ENCODE measurements around the gene CASP2. TPM values are rescaled to one million over a fixed set of nuclear protein-coding genes. Genes with fewer than 3 reads are reported as not detected.

The CASP2 gene
- total RNA-seq, 6 experiments from 2014 or later, result 22.4 to 29.6 (median 25.0) TPM

- H3K9me3 Mint-ChIP-seq, result no peaks in the 10 kb centered on the region
- H3K36me3 Mint-ChIP-seq (ENCODE audit: low read depth), result no peaks in the 10 kb centered on the region
- TF ChIP-seq CTCF (IDR thresholded peaks at IDR 0.05), result no peak
- no peak for DNase-seq
- no peak overlapping the region for H3K4me3 Mint-ChIP-seq
- H3K4me1 Mint-ChIP-seq (ENCODE audit: low read depth), result peaks cover 16% of the 10 kb centered on the region
- H3K27me3 Mint-ChIP-seq (ENCODE audit: insufficient read depth), result peaks cover 22% of the 10 kb centered on the region
- no peak overlapping the region for H3K27ac Mint-ChIP-seq
Measured at GRCh38 chr7:143250199-143250598, 38.0 kb upstream of the CASP2 start.

GRCh38 chr7:143250822-143251221, 37.3 kb upstream of the CASP2 start:
- no peak for DNase-seq
- H3K36me3 Mint-ChIP-seq (ENCODE audit: low read depth), result no peaks in the 10 kb centered on the region
- H3K4me3 Mint-ChIP-seq, result no peak overlapping the region
- H3K9me3 Mint-ChIP-seq, result no peaks in the 10 kb centered on the region
- H3K27ac Mint-ChIP-seq, result no peak overlapping the region
- TF ChIP-seq CTCF (IDR thresholded peaks at IDR 0.05), result no peak
- peaks cover 17% of the 10 kb centered on the region for H3K4me1 Mint-ChIP-seq (ENCODE audit: low read depth)
- peaks cover 24% of the 10 kb centered on the region for H3K27me3 Mint-ChIP-seq (ENCODE audit: insufficient read depth)

- no peak for TF ChIP-seq CTCF (IDR thresholded peaks at IDR 0.05)
- Mint-ChIP-seq H3K4me3 (no peak overlapping the region), H3K9me3 (no peaks in the 10 kb centered on the region), H3K36me3 (ENCODE audit: low read depth) (no peaks in the 10 kb centered on the region), H3K27ac (no peak overlapping the region), H3K4me1 (ENCODE audit: low read depth) (peaks cover 17% of the 10 kb centered on the region), H3K27me3 (ENCODE audit: insufficient read depth) (peaks cover 30% of the 10 kb centered on the region)
- DNase-seq, result no peak
Measured at GRCh38 chr7:143252006-143252405, 36.1 kb upstream of the CASP2 start.

- Mint-ChIP-seq H3K36me3 (ENCODE audit: low read depth) (no peaks in the 10 kb centered on the region), H3K9me3 (no peaks in the 10 kb centered on the region), H3K4me1 (ENCODE audit: low read depth) (peaks cover 14% of the 10 kb centered on the region), H3K4me3 (no peak overlapping the region), H3K27me3 (ENCODE audit: insufficient read depth) (peaks cover 21% of the 10 kb centered on the region), H3K27ac (no peak overlapping the region)
- DNase-seq, result no peak
- no peak for TF ChIP-seq CTCF (IDR thresholded peaks at IDR 0.05)
Measured at GRCh38 chr7:143255564-143255963, 32.6 kb upstream of the CASP2 start.

- Mint-ChIP-seq H3K9me3 (no peaks in the 10 kb centered on the region), H3K27ac (no peak overlapping the region), H3K36me3 (ENCODE audit: low read depth) (no peaks in the 10 kb centered on the region), H3K4me1 (ENCODE audit: low read depth) (peaks cover 14% of the 10 kb centered on the region), H3K4me3 (no peak overlapping the region), H3K27me3 (ENCODE audit: insufficient read depth) (peaks cover 21% of the 10 kb centered on the region)
- peak; percentile 40 for TF ChIP-seq CTCF (IDR thresholded peaks at IDR 0.05)
- DNase-seq, result no peak
Measured at GRCh38 chr7:143256325-143256724, 31.8 kb upstream of the CASP2 start.

GRCh38 chr7:143256932-143257331, 31.2 kb upstream of the CASP2 start:
- Mint-ChIP-seq H3K9me3 (no peaks in the 10 kb centered on the region), H3K27me3 (ENCODE audit: insufficient read depth) (peaks cover 21% of the 10 kb centered on the region), H3K4me1 (ENCODE audit: low read depth) (peaks cover 14% of the 10 kb centered on the region)

More at GRCh38 chr7:143256932-143257331, 31.2 kb upstream of the CASP2 start:
- H3K36me3 Mint-ChIP-seq (ENCODE audit: low read depth), result no peaks in the 10 kb centered on the region
- no peak overlapping the region for H3K27ac Mint-ChIP-seq
- no peak for DNase-seq
- H3K4me3 Mint-ChIP-seq, result no peak overlapping the region
- TF ChIP-seq CTCF (IDR thresholded peaks at IDR 0.05), result no peak
